Mesenchymal stem cell (in vitro differentiated cells and primary cell): ENCODE measurements around the gene SUDS3.

ENCODE experiments used
- DNase-seq: peaks from one replicate; pipeline ENCODE4 v3.0.0-alpha.2; 2013
- H2AFZ ChIP-seq: one replicate; pipeline ENCODE4 v1.6.1; 2013; ENCODE audit warnings: low read depth, mild to moderate bottlenecking, control low read depth, inconsistent platforms, low read length, moderate library complexity
- H2AK5ac ChIP-seq: 2 replicates; pipeline ENCODE4 v1.6.1; 2013; ENCODE audit warnings: low read length, moderate library complexity, mild to moderate bottlenecking, inconsistent platforms; ENCODE audit not compliant: severe bottlenecking
- H2BK120ac ChIP-seq: one replicate; pipeline ENCODE4 v1.6.1; 2013; ENCODE audit warnings: low read depth, mild to moderate bottlenecking, inconsistent platforms, low read length, moderate library complexity
- H2BK12ac ChIP-seq, 2 experiments: one replicate each; pipeline ENCODE4 v1.6.1; 2013; ENCODE audit warnings: inconsistent platforms in 2 of 2, low read length in 2 of 2, mild to moderate bottlenecking in 2 of 2, moderate library complexity in 2 of 2, control low read depth in 1 of 2
- H2BK15ac ChIP-seq: one replicate; pipeline ENCODE4 v1.6.1; 2013; ENCODE audit warnings: mild to moderate bottlenecking, low read depth, inconsistent platforms; ENCODE audit not compliant: poor library complexity, severe bottlenecking
- H2BK5ac ChIP-seq: 2 replicates; pipeline ENCODE4 v1.6.1; 2013; ENCODE audit warnings: low read depth, mild to moderate bottlenecking, low read length, control low read depth, inconsistent platforms; ENCODE audit not compliant: poor library complexity, severe bottlenecking
- H3K14ac ChIP-seq, 2 experiments: one replicate each; pipeline ENCODE4 v1.6.1; 2013; ENCODE audit warnings: inconsistent platforms in 2 of 2, low read length in 2 of 2, control low read depth in 1 of 2, mild to moderate bottlenecking in 1 of 2, moderate library complexity in 1 of 2
- H3K18ac ChIP-seq, 2 experiments: one replicate each; pipeline ENCODE4 v1.6.1; 2013; ENCODE audit warnings: inconsistent platforms in 2 of 2, low read length in 2 of 2, control low read depth in 1 of 2, low read depth in 1 of 2, mild to moderate bottlenecking in 1 of 2
- H3K23ac ChIP-seq, 2 experiments: one replicate each; pipeline ENCODE4 v1.6.1; 2013; ENCODE audit warnings: inconsistent platforms in 2 of 2, low read length in 2 of 2, mild to moderate bottlenecking in 2 of 2, moderate library complexity in 2 of 2, control low read depth in 1 of 2
- H3K27ac ChIP-seq: 2 replicates; pipeline ENCODE4 v1.5.1; 2013; ENCODE audit warnings: mild to moderate bottlenecking, moderate library complexity, low read length, control low read depth, inconsistent platforms; ENCODE audit not compliant: poor library complexity, severe bottlenecking
- H3K27me3 ChIP-seq, 2 experiments: 2 replicates each; pipeline versions ENCODE4 v1.6.1 to v1.7.0; 2013; ENCODE audit warnings: low read length in 2 of 2, mild to moderate bottlenecking in 2 of 2, moderate library complexity in 2 of 2, control low read depth in 1 of 2, inconsistent platforms in 1 of 2; ENCODE audit not compliant: control insufficient read depth in 1 of 2, insufficient read depth in 1 of 2
- H3K36me3 ChIP-seq, 2 experiments: 2 replicates each; pipeline versions ENCODE4 v1.6.1 to v1.7.0; 2013; ENCODE audit warnings: low read length in 2 of 2, control low read depth in 1 of 2, inconsistent platforms in 1 of 2, low read depth in 1 of 2, mild to moderate bottlenecking in 1 of 2; ENCODE audit not compliant: insufficient read depth in 2 of 2, control insufficient read depth in 1 of 2
- H3K4ac ChIP-seq, 2 experiments: one replicate each; pipeline ENCODE4 v1.6.1; 2013; ENCODE audit warnings: inconsistent platforms in 2 of 2, low read length in 2 of 2, mild to moderate bottlenecking in 2 of 2, moderate library complexity in 2 of 2, control low read depth in 1 of 2, low read depth in 1 of 2
- H3K4me1 ChIP-seq: 2 replicates; pipeline ENCODE4 v1.6.1; 2013; ENCODE audit warnings: low read depth, low read length, control low read depth; ENCODE audit not compliant: control insufficient read depth, insufficient read depth
- H3K4me2 ChIP-seq: 2 replicates; pipeline ENCODE4 v1.6.1; 2013; ENCODE audit warnings: low read length, mild to moderate bottlenecking, inconsistent platforms; ENCODE audit not compliant: poor library complexity, severe bottlenecking
- H3K4me3 ChIP-seq, 2 experiments: 2 replicates each; pipeline versions ENCODE4 v1.5.1 to v1.7.0; 2013; ENCODE audit warnings: low read length in 2 of 2, mild to moderate bottlenecking in 2 of 2, control low read depth in 1 of 2, low read depth in 1 of 2; ENCODE audit not compliant: insufficient read depth in 1 of 2
- H3K79me1 ChIP-seq: replicated peaks from 2 replicates; pipeline ENCODE4 v1.6.1; 2013; ENCODE audit warnings: mild to moderate bottlenecking, control low read depth, low read length, inconsistent platforms; ENCODE audit not compliant: poor library complexity, severe bottlenecking
- H3K9ac ChIP-seq: 2 replicates; pipeline ENCODE4 v1.7.0; 2013; ENCODE audit warnings: mild to moderate bottlenecking, low read length, moderate library complexity
- H3K9me3 ChIP-seq: 2 replicates; pipeline ENCODE4 v1.7.0; 2013; ENCODE audit warnings: mild to moderate bottlenecking, low read length; ENCODE audit not compliant: control insufficient read depth
- H4K8ac ChIP-seq: one replicate; pipeline ENCODE4 v1.6.1; 2013; ENCODE audit warnings: inconsistent platforms, mild to moderate bottlenecking, low read length, moderate library complexity
- H4K91ac ChIP-seq: one replicate; pipeline ENCODE4 v1.6.1; 2013; ENCODE audit warnings: mild to moderate bottlenecking, low read length, inconsistent platforms
- WGBS: methylation state at CpG from one replicate; pipeline ENCODE4 v1.1.7; 2013; ENCODE audit warnings: mixed read lengths; 5-methylcytosine and 5-hydroxymethylcytosine counted together

Gene SUDS3

GRCh38 chr12:118430516-118430915 is 54.2 kb downstream of the SUDS3 start:
- peaks cover 0 to 3% of the 10 kb centered on the region in 2 experiments for H3K36me3 ChIP-seq
- no peaks in the 10 kb centered on the region for H3K4me1 ChIP-seq
- no peak overlapping the region for H4K91ac ChIP-seq
- H2BK5ac ChIP-seq, result no peak overlapping the region
- H3K9me3 ChIP-seq, result no peaks in the 10 kb centered on the region
- H3K79me1 ChIP-seq, result no peaks in the 10 kb centered on the region
- no peak overlapping the region for H2BK120ac ChIP-seq
- H2AK5ac ChIP-seq, result no peak overlapping the region
- H4K8ac ChIP-seq, result no peak overlapping the region
- H3K4me2 ChIP-seq, result no peak overlapping the region
- no peak overlapping the region for H3K14ac ChIP-seq
- H2BK12ac ChIP-seq, result no peak overlapping the region
- H3K4ac ChIP-seq, result no peak overlapping the region
- H2AFZ ChIP-seq, result no peak overlapping the region
- no peaks in the 10 kb centered on the region for H3K27me3 ChIP-seq
- no peak for DNase-seq
- WGBS, result 29% methylated on average over 2 of the region's 4 CpGs
- H3K27ac ChIP-seq, result no peak overlapping the region
- no peak overlapping the region for H2BK15ac ChIP-seq
- no peak overlapping the region for H3K23ac ChIP-seq
- no peak overlapping the region for H3K9ac ChIP-seq
- no peak overlapping the region for H3K18ac ChIP-seq
- H3K4me3 ChIP-seq, result no peak overlapping the region

- no peak overlapping the region for H3K14ac ChIP-seq
- H3K36me3 ChIP-seq, result no peaks in the 10 kb centered on the region
- H2BK15ac ChIP-seq, result no peak overlapping the region
- H4K8ac ChIP-seq, result no peak overlapping the region
- H3K27ac ChIP-seq, result no peak overlapping the region
- H3K9ac ChIP-seq, result no peak overlapping the region
- no peak overlapping the region for H3K18ac ChIP-seq
- no peak overlapping the region for H2BK120ac ChIP-seq
- no peaks in the 10 kb centered on the region for H3K27me3 ChIP-seq
- H3K4me3 ChIP-seq, result no peak overlapping the region
- 56% methylated on average over 5 of the region's 5 CpGs for WGBS
- no peak overlapping the region for H2AFZ ChIP-seq
- peak; percentile 41 for DNase-seq
- H4K91ac ChIP-seq, result no peak overlapping the region
- H3K4me2 ChIP-seq, result no peak overlapping the region
- H2AK5ac ChIP-seq, result no peak overlapping the region
- H3K9me3 ChIP-seq, result no peaks in the 10 kb centered on the region
- H3K23ac ChIP-seq, result no peak overlapping the region
- H3K79me1 ChIP-seq, result no peaks in the 10 kb centered on the region
- H3K4ac ChIP-seq, result no peak overlapping the region
- H2BK12ac ChIP-seq, result no peak overlapping the region
- H3K4me1 ChIP-seq, result no peaks in the 10 kb centered on the region
- no peak overlapping the region for H2BK5ac ChIP-seq
These were observed 56.6 kb downstream of the SUDS3 start for GRCh38 chr12:118432812-118433545.

DNA sequence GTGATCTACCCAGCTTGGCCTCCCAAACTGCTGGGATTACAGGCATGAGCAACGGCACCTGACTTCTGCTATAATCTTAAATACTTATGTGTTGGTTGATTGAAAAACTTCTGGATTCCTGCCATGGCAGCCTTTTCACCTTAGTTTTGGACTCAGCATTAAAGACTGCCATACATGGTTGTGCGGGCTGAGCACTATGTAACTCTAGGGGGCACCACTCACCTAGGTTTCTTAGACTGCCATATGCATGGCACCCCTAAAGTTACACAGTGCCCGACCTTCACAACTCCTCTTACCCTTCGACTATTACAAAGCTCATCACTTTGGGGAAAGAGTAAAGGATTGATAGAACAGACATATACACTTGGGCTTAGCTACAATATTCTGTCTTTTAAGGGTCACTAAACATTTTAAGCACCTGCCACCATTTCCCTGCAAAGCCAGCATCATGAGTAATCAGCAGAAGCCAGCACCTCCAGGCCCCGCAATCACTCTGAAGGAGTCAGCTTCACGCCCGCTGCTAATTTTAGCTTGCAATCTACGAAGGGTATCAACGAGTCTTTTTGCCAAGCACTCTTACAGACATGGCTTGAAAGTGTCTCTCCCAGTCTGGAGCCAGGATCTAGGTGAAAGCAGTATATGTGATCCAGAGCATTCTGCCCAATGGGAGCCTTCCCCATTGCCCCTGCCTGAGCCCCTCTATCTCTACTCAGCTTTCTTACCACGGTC is 59.8 kb downstream of the SUDS3 start:
- Histone ChIP-seq H2BK120ac (no peak overlapping the region), H3K9me3 (no peaks in the 10 kb centered on the region), H2AFZ (no peak overlapping the region), H4K91ac (no peak overlapping the region), H2BK12ac (no peak overlapping the region), H4K8ac (no peak overlapping the region), H3K18ac (no peak overlapping the region), H3K9ac (no peak overlapping the region), H2BK5ac (no peak overlapping the region), H3K27ac (no peak overlapping the region), H3K36me3 (no peaks in the 10 kb centered on the region), H3K27me3 (no peaks in the 10 kb centered on the region), H3K4me1 (no peaks in the 10 kb centered on the region), H2BK15ac (no peak overlapping the region), H2AK5ac (no peak overlapping the region), H3K4me2 (no peak overlapping the region), H3K4me3 (no peak overlapping the region), H3K4ac (no peak overlapping the region), H3K79me1 (no peaks in the 10 kb centered on the region), H3K23ac (no peak overlapping the region), H3K14ac (no peak overlapping the region)
- DNase-seq, result no peak
- 71% methylated on average over 10 of the region's 10 CpGs for WGBS

DNA sequence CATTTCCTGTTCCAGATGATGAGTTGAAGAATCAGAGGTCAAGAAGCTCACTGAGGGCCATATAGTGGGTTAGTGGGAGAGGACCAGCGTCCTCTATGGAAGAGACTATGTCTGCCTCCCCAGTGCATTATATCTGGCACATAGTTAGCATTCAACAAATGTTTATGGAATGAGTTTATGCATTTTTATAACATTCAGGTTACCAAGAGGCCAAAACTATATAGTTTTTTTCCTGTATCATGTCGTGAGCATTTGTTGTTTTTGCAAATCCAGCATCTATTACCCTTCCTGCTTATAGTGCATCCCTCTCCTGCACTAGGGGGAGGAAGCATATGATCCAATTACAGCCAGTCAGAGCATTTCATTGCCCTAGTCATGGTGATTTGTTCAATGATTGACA is 60.6 kb downstream of the SUDS3 start:
- Histone ChIP-seq H3K4me1 (no peaks in the 10 kb centered on the region), H3K27ac (no peak overlapping the region), H3K18ac (no peak overlapping the region), H2AK5ac (no peak overlapping the region), H3K27me3 (no peaks in the 10 kb centered on the region), H4K91ac (no peak overlapping the region), H4K8ac (no peak overlapping the region), H3K9ac (no peak overlapping the region), H2BK15ac (no peak overlapping the region), H3K14ac (no peak overlapping the region), H3K4me3 (no peak overlapping the region), H2BK12ac (no peak overlapping the region), H3K9me3 (no peaks in the 10 kb centered on the region), H2BK5ac (no peak overlapping the region), H2BK120ac (no peak overlapping the region), H3K36me3 (no peaks in the 10 kb centered on the region), H3K23ac (no peak overlapping the region), H3K4ac (no peak overlapping the region), H2AFZ (no peak overlapping the region), H3K79me1 (no peaks in the 10 kb centered on the region), H3K4me2 (no peak overlapping the region)
- 21% methylated on average over 1 of the region's 2 CpGs for WGBS
- no peak for DNase-seq
